GM13977 (cell line): ENCODE results near the gene CD28.
"Not testable (repeated sequence)": the region's sequence is repeated elsewhere in the genome, so short reads cannot be mapped to it uniquely, and the experiment has no call there.

Source experiments
- DNase-seq: peaks from one replicate; pipeline ENCODE4 v3.0.0; 2012; ENCODE audit warnings: low spot score
- in situ Hi-C: fragments of 300-500 bp; cut with MboI; formaldehyde crosslinking; loops from one replicate; pipeline ENCODE4 v1.12.0; 2022; ENCODE audit warnings: low sequenced_read_pairs, low pct_unique_long_range_greater_than_20kb, mixed read lengths, inconsistent platforms; ENCODE audit not compliant: unreplicated experiment
- TF ChIP-seq, protein P1 (sequence below): IDR thresholded peaks from 2 replicates; pipeline ENCODE4 v1.5.1; 2012; ENCODE audit warnings: mild to moderate bottlenecking, control low read depth; ENCODE audit not compliant: insufficient read depth; ENCODE audit errors: extremely low read depth, missing control alignments

The CD28 gene

DNA sequence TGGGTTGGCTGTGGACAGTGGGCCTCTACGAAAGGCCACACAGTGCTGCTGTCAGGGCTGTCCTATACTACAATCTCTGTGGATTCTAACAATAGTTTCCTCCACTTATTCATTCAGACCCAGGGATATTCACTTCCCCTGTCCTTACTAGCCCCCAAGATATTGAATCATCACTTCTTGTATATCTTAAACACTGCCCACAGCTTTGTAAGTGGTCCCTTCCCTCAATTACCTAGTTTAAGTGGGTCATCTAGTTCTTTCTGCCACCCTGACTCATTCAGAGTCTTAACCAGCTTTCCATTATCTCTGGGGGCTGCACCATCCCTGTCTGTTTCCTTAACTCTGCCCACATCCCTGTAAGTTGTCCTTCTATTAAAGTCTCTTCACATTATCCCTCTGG is 69.2 kb downstream of the CD28 start:
- TF ChIP-seq, protein P1, sequence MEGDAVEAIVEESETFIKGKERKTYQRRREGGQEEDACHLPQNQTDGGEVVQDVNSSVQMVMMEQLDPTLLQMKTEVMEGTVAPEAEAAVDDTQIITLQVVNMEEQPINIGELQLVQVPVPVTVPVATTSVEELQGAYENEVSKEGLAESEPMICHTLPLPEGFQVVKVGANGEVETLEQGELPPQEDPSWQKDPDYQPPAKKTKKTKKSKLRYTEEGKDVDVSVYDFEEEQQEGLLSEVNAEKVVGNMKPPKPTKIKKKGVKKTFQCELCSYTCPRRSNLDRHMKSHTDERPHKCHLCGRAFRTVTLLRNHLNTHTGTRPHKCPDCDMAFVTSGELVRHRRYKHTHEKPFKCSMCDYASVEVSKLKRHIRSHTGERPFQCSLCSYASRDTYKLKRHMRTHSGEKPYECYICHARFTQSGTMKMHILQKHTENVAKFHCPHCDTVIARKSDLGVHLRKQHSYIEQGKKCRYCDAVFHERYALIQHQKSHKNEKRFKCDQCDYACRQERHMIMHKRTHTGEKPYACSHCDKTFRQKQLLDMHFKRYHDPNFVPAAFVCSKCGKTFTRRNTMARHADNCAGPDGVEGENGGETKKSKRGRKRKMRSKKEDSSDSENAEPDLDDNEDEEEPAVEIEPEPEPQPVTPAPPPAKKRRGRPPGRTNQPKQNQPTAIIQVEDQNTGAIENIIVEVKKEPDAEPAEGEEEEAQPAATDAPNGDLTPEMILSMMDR, result no peak
- in situ Hi-C loops, result no loop called here
- DNase-seq, result no peak

DNA sequence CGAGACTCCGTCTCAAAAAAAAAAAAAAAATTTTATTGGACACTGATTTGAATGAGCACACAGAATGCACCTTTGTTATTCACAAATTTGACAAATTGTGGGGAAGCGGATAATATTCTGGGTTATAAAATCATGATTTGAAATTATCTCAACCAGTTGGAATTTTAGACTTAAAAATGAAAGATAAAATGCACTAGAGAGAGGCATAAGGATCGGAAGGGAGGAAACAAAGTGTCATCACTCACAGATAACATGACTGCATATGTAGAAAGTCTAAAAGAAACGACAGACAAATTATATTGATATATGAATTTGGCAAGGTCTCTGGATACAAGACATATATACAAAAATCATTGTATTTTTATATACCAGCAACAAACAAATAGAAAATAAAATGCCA is 70.6 kb downstream of the CD28 start:
- no peak for DNase-seq
- TF ChIP-seq, protein P1, result no peak
- in situ Hi-C loops, result no loop called here

DNA sequence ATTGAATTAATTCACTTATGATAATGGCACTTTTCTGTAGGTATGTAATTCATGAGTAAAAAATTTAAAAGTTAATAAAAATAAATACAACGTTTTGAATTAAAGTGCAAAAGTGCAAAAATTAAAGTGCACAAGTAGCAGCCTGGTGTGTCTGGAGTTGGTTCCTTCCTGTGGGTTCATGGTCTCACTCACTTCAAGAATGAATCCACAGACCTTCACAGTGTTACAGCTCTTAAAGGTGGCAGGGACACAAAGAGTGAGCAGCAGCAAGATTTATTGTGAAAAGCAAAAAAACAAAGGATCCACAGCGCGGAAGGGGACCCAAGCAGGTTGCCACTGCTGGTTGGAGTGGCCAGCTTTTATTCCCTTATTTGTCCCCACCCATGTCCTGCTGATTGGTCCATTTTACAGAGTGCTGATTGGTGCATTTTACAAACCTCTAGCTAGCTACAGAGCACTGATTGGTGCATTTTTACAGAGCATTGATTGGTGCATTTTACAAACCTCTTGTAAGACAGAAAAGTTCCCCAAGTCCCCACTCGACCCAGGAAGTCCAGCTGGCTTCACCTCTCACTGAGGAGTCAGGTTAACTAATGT is 73.1 kb downstream of the CD28 start:
- DNase-seq, in situ Hi-C loops: not testable (repeated sequence)

DNA sequence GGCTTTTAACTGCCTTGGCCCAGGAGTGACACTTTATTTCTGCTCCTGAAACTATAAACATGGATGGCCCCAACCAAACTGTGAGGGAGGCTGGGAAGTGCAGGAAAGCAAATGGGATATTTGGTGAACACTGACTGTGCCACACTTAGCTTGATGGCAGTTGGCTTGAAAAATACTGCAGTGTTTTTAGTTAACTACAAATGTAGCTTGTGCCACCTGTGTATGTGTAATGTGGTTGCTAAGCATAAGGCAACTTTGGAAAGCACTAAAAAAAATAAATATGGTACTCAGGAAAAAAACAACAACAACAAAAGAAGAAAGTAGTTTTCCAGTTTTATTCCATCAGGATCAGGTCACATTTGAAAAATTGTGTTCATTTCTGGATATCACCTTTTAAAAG is 73.8 kb downstream of the CD28 start:
- no peak for DNase-seq
- TF ChIP-seq, protein P1, result no peak
- in situ Hi-C loops, result no loop called here

DNA sequence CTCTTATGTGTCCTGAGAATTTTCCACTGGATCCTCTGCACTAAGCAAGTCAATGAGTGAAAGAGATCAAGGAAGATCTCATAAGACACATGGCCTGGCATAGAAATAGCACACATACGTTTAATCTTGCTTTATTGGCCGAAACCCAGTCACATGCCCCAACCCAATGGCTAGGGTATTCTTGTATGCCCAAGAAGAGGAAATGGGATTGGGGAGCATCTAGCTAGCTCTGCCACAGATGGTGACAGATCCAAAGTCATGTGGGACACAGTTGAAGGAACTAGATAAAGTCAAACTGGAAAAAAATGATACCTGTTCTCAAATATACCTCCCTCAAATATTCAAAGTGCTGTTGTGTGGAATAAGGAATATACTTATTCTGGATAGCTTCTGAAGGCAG is 74.7 kb downstream of the CD28 start:
- DNase-seq, result no peak
- in situ Hi-C loops, result no loop called here
- TF ChIP-seq, protein P1, result no peak

DNA sequence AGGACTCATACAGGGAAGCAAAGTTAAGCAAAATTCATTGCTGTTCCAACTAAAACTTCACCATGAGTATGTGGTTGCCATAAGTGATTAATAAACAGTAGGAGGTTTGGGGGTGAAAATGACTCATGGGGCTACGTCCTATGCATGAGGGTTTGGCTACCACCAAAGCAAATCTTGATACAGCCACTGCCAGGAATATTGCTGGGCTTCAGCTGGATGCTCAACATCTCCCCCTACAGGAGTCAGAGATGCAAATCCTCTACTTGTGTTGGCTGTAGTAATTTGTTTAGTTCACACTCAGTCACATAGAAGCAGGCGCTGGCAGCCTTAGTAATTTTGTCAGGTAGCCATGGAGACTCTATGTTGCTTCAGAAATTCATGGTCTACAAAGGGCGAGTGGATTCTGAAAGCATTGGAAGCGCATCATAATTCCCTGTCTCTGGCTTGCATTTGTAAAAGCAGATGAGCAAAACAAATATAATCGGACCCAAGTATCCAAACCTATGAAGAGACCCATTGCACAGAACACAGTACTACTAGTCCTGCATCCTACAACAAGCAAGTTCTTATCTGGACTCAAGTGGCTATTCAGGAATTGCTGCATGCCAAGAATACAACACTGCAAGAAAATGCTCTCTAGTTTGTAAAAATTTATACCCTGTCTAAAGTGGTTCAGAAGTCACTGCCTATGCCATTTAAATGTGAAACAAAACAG is 76.0 kb downstream of the CD28 start:
- in situ Hi-C loops, result no loop called here
- peak; percentile 72 for DNase-seq
- TF ChIP-seq, protein P1, result peak; percentile 74

DNA sequence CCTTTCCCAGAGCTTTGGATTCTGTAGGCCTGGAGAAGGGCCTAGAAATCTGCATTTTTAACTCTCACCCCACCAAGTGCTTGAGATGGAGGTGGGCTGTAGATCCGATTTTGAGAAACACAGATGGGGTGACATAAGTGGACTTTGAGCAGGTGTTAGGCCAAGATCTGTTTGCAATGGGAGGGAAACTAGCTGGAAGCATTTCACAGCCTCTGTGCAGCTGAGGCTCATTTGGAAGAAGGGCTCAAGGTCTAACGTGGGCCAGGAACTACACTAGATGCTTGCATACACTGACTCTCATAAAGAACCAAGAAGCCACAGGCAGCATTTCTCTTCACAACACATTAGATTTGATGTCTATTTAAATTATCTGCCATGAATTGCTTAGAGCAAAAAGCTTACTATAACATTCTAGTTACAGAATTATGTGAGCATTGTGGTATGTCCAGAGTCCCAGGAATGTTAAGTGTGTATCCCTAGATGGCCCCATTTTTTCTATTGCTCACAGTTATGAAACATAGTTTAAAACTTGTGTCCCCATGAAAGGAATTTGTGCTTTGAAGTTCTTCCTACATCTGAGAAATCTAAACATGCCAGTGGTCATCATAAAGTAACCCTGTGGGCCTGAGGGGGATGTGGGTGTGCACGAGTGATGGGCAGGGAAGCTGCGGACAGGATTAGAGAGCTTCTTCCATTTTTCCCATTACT is 77.2 kb downstream of the CD28 start:
- no peak for DNase-seq
- in situ Hi-C loops, result no loop called here
- TF ChIP-seq, protein P1, result no peak

DNA sequence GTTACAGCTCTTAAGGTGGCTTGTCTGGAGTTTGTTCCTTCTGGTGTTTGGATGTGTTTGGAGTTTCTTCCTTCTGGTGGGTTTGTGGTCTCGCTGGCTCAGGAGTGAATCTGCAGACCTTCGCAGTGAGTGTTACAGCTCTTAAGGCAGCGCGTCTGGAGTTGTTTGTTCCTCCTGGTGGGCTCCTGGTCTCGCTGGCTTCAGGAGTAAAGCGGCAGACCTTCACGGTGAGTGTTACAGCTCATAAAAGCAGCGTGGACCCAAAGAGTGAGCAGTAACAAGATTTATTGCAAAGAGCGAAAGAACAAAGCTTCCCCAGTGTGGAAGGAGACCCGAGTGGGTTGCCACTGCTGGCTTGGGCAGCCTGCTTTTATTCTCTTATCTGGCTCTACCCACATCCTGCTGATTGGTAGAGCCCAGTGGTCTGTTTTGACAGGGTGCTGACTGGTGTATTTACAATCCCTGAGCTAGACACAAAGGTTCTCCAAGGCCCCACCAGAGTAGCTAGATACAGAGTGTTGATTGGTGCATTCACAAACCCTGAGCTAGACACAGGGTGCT is 78.4 kb downstream of the CD28 start:
- DNase-seq, in situ Hi-C loops: not testable (repeated sequence)

DNA sequence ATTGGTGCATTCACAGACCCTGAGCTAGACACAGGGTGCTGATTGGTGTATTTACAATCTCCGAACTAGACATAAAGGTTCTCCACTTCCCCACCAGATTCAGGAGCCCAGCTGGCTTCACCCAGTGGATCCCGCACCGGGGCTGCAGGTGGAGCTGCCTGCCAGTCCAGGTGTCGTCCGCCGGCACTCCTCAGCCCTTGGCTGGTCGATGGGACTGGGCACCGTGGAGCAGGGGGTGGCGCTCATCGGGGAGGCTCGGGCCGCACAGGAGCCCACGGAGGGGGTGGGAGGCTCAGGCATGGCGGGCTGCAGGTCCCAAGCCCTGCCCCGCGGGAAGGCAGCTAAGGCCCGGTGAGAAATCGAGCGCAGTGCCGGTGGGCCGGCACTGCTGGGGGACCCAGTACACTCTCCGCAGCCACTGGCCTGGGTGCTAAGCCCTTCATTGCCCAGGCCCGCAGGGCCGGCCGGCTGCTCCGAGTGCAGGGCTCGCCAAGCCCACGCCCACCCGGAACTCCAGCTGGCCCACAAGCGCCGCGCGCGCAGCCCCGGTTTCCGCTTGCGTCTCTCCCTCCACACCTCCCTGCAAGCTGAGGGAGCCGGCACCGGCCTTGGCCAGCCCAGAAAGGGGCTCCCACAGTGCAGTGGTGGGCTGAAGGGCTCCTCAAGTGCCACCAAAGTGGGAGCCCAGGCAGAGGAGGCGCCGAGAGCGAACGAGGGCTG is 79.1 kb downstream of the CD28 start:
- not testable (repeated sequence) for DNase-seq

More for the DNA sequence above, 79.1 kb downstream of the CD28 start:
- in situ Hi-C loops, result not testable (repeated sequence)
